Keratinocyte (primary cell): ENCODE data around the gene NEK3. TPM values are rescaled to one million over a fixed set of nuclear protein-coding genes. Genes with fewer than 3 reads are reported as not detected.
"Not testable (repeated sequence)": the region's sequence is repeated elsewhere in the genome, so short reads cannot be mapped to it uniquely, and the experiment has no call there.

ENCODE experiments used
- DNase-seq: peaks from one replicate; pipeline ENCODE4 v3.0.0-alpha.2; 2011; ENCODE audit warnings: low read depth, missing footprints, low spot score
- FAIRE-seq: peaks from 2 replicates; lab custom pipeline; 2011; peaks lifted over from hg19 to GRCh38; lab: Jason Lieb, UNC
- H2AFZ ChIP-seq: 2 replicates; pipeline ENCODE4 v1.6.0; 2012; ENCODE audit warnings: low read length, control low read depth, inconsistent platforms; ENCODE audit not compliant: control insufficient read depth
- H3K27ac ChIP-seq: 2 replicates; pipeline ENCODE4 v1.5.1; 2011; ENCODE audit warnings: low read length; ENCODE audit not compliant: control insufficient read depth, insufficient read depth
- H3K27me3 ChIP-seq: 3 replicates; pipeline ENCODE4 v1.6.0; 2011; ENCODE audit warnings: low read length; ENCODE audit not compliant: control insufficient read depth, insufficient read depth; ENCODE audit errors: extremely low read depth
- H3K36me3 ChIP-seq, 2 experiments: 2 replicates in 1 of 2; 3 replicates in 1 of 2; pipeline ENCODE4 v1.5.1; 2011; ENCODE audit warnings: low read length in 2 of 2, mild to moderate bottlenecking in 1 of 2; ENCODE audit not compliant: control insufficient read depth in 2 of 2, insufficient read depth in 2 of 2; ENCODE audit errors: extremely low read depth in 1 of 2
- H3K4me1 ChIP-seq: 3 replicates; pipeline ENCODE4 v1.5.1; 2011; ENCODE audit warnings: low read length; ENCODE audit not compliant: control insufficient read depth, insufficient read depth; ENCODE audit errors: extremely low read depth
- H3K4me2 ChIP-seq: 3 replicates; pipeline ENCODE4 v1.6.0; 2011; ENCODE audit warnings: low read depth, low read length; ENCODE audit not compliant: control insufficient read depth, insufficient read depth; ENCODE audit errors: extremely low read depth
- H3K4me3 ChIP-seq, 3 experiments: fragments of 200-600 bp in 1 of 3; sonication (generic) in 1 of 3; 2 replicates in 2 of 3; 3 replicates in 1 of 3; pipeline ENCODE4 v1.5.1; 2011 to 2016; ENCODE audit warnings: low read length in 3 of 3, mild to moderate bottlenecking in 3 of 3, control low read depth in 2 of 3, inconsistent platforms in 1 of 3, low read depth in 1 of 3, mixed read lengths in 1 of 3, mixed run types in 1 of 3, moderate library complexity in 1 of 3; ENCODE audit not compliant: control insufficient read depth in 2 of 3, insufficient read depth in 2 of 3; ENCODE audit errors: extremely low read depth in 1 of 3
- H3K79me2 ChIP-seq: 2 replicates; pipeline ENCODE4 v1.6.0; 2012; ENCODE audit warnings: low read length; ENCODE audit not compliant: control insufficient read depth, insufficient read depth
- H3K9ac ChIP-seq: 3 replicates; pipeline ENCODE4 v1.6.0; 2011; ENCODE audit warnings: low read length; ENCODE audit not compliant: control insufficient read depth, insufficient read depth; ENCODE audit errors: extremely low read depth
- H3K9me1 ChIP-seq: 3 replicates; pipeline ENCODE4 v1.6.0; 2011; ENCODE audit warnings: low read length; ENCODE audit not compliant: control insufficient read depth, insufficient read depth; ENCODE audit errors: extremely low read depth
- H3K9me3 ChIP-seq: 2 replicates; pipeline ENCODE4 v1.5.1; 2012; ENCODE audit warnings: low read depth, low read length; ENCODE audit not compliant: control insufficient read depth
- H4K20me1 ChIP-seq: 3 replicates; pipeline ENCODE4 v1.6.0; 2011; ENCODE audit warnings: low read length; ENCODE audit not compliant: control insufficient read depth, insufficient read depth; ENCODE audit errors: extremely low read depth
- EZH2 ChIP-seq: IDR thresholded peaks from one replicate; pipeline ENCODE4 v1.6.1; 2012; ENCODE audit warnings: inconsistent platforms, mild to moderate bottlenecking, low read length, moderate library complexity
- dilution Hi-C: fragments of 300-500 bp; cut with MboI; formaldehyde crosslinking; loops from one replicate; pipeline ENCODE4 v1.7.0; 2020; ENCODE audit warnings: low sequenced_read_pairs; ENCODE audit not compliant: extremely low pct_ligation_motif_present
- polyA plus RNA-seq, 5 experiments: library from polyadenylated mRNA; depleted of rRNA in 3 of 5; stranded (reverse) in 3 of 5; stranded (forward) in 1 of 5; unstranded in 1 of 5; fragments of >200 nt; gene quantifications; 1 replicate in 1 of 5; 2 replicates in 3 of 5; 3 replicates in 1 of 5; pipeline versions ENCODE4 v1.2.1 to v1.2.3, GENCODE V29; 2011 to 2012; ENCODE audit warnings: missing spikeins in 2 of 5, low read depth in 1 of 5, low replicate concordance in 1 of 5
- TF ChIP-seq, protein P1 (sequence below), 3 experiments: IDR thresholded peaks in 1 of 3; conservative IDR thresholded peaks in 1 of 3; optimal IDR thresholded peaks in 1 of 3; 2 replicates in 2 of 3; 3 replicates in 1 of 3; pipeline versions ENCODE3 to v1.5.1; 2011; ENCODE audit warnings: low read length in 3 of 3, mild to moderate bottlenecking in 3 of 3, moderate library complexity in 2 of 3, control low read depth in 1 of 3, inconsistent platforms in 1 of 3; ENCODE audit not compliant: insufficient read depth in 2 of 3; ENCODE audit errors: extremely low read depth in 1 of 3

The NEK3 gene
- polyA plus RNA-seq, 1 donor (not counting 4 experiments of a cell fraction or from before 2014, with no cell fraction given): 11.1 TPM

DNA sequence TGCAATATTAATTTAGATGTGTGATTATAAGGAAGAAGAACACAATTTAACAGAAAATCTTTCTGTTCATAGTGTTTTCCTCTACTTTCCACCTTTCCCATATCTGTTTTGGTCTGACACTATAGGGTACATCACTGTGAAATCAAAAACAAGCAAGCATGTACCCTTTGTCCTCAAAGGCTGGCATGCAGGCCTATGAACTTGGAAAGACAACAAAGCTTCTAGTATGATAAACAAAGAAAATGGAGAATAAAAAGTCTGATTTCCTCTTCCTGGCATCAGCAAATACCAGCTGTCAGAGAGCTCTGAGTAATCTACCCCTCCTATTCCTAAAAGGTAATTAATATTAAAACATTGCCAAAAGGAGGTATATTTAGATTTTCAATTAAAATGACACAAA is 5.6 kb upstream of the NEK3 start:
- no peaks in the 10 kb centered on the region for H3K9me1 ChIP-seq
- H3K4me1 ChIP-seq: no peaks in the 10 kb centered on the region
- dilution Hi-C loops: no loop called here
- H3K79me2 ChIP-seq: no peaks in the 10 kb centered on the region
- H2AFZ ChIP-seq: no peak overlapping the region
- H3K4me2 ChIP-seq: no peak overlapping the region
- H3K4me3 ChIP-seq: no peak overlapping the region
- DNase-seq (no peak), FAIRE-seq (no peak)
- H3K9me3 ChIP-seq: no peaks in the 10 kb centered on the region
- H3K27ac ChIP-seq: no peak overlapping the region
- no peaks in the 10 kb centered on the region for H3K27me3 ChIP-seq
- no peak for TF ChIP-seq EZH2
- TF ChIP-seq, protein P1, sequence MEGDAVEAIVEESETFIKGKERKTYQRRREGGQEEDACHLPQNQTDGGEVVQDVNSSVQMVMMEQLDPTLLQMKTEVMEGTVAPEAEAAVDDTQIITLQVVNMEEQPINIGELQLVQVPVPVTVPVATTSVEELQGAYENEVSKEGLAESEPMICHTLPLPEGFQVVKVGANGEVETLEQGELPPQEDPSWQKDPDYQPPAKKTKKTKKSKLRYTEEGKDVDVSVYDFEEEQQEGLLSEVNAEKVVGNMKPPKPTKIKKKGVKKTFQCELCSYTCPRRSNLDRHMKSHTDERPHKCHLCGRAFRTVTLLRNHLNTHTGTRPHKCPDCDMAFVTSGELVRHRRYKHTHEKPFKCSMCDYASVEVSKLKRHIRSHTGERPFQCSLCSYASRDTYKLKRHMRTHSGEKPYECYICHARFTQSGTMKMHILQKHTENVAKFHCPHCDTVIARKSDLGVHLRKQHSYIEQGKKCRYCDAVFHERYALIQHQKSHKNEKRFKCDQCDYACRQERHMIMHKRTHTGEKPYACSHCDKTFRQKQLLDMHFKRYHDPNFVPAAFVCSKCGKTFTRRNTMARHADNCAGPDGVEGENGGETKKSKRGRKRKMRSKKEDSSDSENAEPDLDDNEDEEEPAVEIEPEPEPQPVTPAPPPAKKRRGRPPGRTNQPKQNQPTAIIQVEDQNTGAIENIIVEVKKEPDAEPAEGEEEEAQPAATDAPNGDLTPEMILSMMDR (optimal IDR thresholded peaks at IDR 0.05 in 1 of 3, IDR thresholded peaks at IDR 0.05 in 1 of 3, conservative IDR thresholded peaks at IDR 0.05 in 1 of 3; ENCODE audit: extremely low read depth in 1 of 3, insufficient read depth in 2 of 3, low read length in 3 of 3): no peak
- H4K20me1 ChIP-seq: no peaks in the 10 kb centered on the region
- peaks cover 0 to 3% of the 10 kb centered on the region in 2 experiments for H3K36me3 ChIP-seq
- H3K9ac ChIP-seq: no peak overlapping the region

DNA sequence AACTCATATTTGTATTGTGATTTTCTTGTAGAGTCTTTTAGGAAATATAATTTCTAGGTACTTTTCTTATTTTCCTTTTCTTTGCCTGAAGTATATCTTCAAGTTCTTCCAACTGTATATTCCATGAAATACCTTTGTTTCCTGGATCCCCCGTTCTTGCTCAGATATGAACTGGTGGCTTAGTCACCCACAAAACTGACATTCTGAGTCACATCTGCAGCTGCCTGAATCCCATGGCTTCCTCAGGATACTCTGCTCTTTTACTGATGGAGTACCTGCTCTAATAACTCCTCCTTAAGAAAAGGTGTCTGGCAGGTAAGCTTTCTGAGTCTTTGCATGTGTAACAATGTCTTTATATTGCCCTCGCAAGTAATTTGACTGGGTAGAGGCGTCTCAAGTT is 4.5 kb upstream of the NEK3 start:
- H3K4me1 ChIP-seq, H3K9ac ChIP-seq, H3K27me3 ChIP-seq, H3K4me2 ChIP-seq, H3K9me1 ChIP-seq, H4K20me1 ChIP-seq, H3K9me3 ChIP-seq, H3K79me2 ChIP-seq, DNase-seq, H3K27ac ChIP-seq, H2AFZ ChIP-seq, H3K36me3 ChIP-seq, dilution Hi-C loops, H3K4me3 ChIP-seq: not testable (repeated sequence)
- peak; percentile 97 for FAIRE-seq
